GM12878 (cell line): ENCODE data around the gene SNX17. TPM values are rescaled to one million over a fixed set of nuclear protein-coding genes. Genes with fewer than 3 reads are reported as not detected.
A peak's percentile ranks its signal among the peaks of the same experiment; 100 is the strongest.

ENCODE experiments used
- ATAC-seq: fragments of 200-7000 bp; cut with Tn5 transposase; 3 replicates; pipeline ENCODE4 v1.9.1; 2020; ENCODE audit warnings: mild to moderate bottlenecking, moderate library complexity
- BruUV-seq: library from RNA; stranded (reverse); fragments of 400-500 nt; replicated peaks from 2 replicates; lab custom pipeline; 2021; lab: Mats Ljungman, UMichigan
- CTCF ChIA-PET: fragments of 300-600 bp; sonication (Branson Sonifier 250); formaldehyde crosslinking; extraction: SDS; loops from one replicate; lab custom pipeline; 2021; ENCODE audit warnings: inconsistent platforms; lab: Yijun Ruan, JAX
- POLR2A ChIA-PET: fragments of 350-600 bp; formaldehyde crosslinking; extraction: SDS; loops from one replicate; lab custom pipeline; 2021; ENCODE audit warnings: inconsistent platforms; lab: Charles Lee
- RAD21 ChIA-PET: fragments of 300-600 bp; sonication (Branson Sonifier 250); formaldehyde crosslinking; loops from one replicate; lab custom pipeline; 2023; ENCODE audit warnings: antibody characterized with exemption; ENCODE audit not compliant: unreplicated experiment; lab: Charles Lee
- SMC1A ChIA-PET: fragments of 300-600 bp; sonication (Branson Sonifier 250); formaldehyde crosslinking; loops from one replicate; lab custom pipeline; 2023; ENCODE audit not compliant: unreplicated experiment, uncharacterized antibody; lab: Charles Lee
- DNase-seq: peaks from one replicate; pipeline ENCODE4 v3.0.0-alpha.2; 2011; ENCODE audit warnings: low read depth, low spot score
- FAIRE-seq: peaks from 3 replicates; lab custom pipeline; 2011; peaks lifted over from hg19 to GRCh38; lab: Jason Lieb, UNC
- H2AFZ ChIP-seq: 2 replicates; pipeline ENCODE4 v1.6.0; 2011; ENCODE audit warnings: low read depth, low read length, control low read depth; ENCODE audit not compliant: control insufficient read depth
- H3K27ac ChIP-seq: 2 replicates; pipeline ENCODE4 v1.5.1; 2011; ENCODE audit warnings: control low read depth; ENCODE audit not compliant: control insufficient read depth, insufficient read depth
- H3K27me3 ChIP-seq, 2 experiments: replicated peaks in 1 of 2; 2 replicates each; pipeline versions ENCODE4 v1.6.0 to v1.6.1; 2011; ENCODE audit warnings: low read length in 1 of 2; ENCODE audit not compliant: control insufficient read depth in 2 of 2, insufficient read depth in 2 of 2
- H3K36me3 ChIP-seq, 2 experiments: 2 replicates each; pipeline ENCODE4 v1.5.1; 2011; ENCODE audit warnings: low read length in 1 of 2; ENCODE audit not compliant: control insufficient read depth in 2 of 2, insufficient read depth in 2 of 2
- H3K4me1 ChIP-seq: 2 replicates; pipeline ENCODE4 v1.6.1; 2011; ENCODE audit warnings: mild to moderate bottlenecking, low read length, moderate library complexity, mixed read lengths; ENCODE audit not compliant: control insufficient read depth, insufficient read depth
- H3K4me2 ChIP-seq: 2 replicates; pipeline ENCODE4 v1.6.0; 2011; ENCODE audit warnings: control low read depth; ENCODE audit not compliant: control insufficient read depth, insufficient read depth
- H3K4me3 ChIP-seq: fragments of 200-600 bp; sonication (generic); 2 replicates; pipeline ENCODE4 v1.5.1; 2016
- H3K79me2 ChIP-seq: 2 replicates; pipeline ENCODE4 v1.6.0; 2011; ENCODE audit warnings: low read length; ENCODE audit not compliant: control insufficient read depth, insufficient read depth
- H3K9ac ChIP-seq: 2 replicates; pipeline ENCODE4 v1.8.0; 2011; ENCODE audit warnings: low read length, control low read depth, mixed read lengths; ENCODE audit not compliant: control insufficient read depth, insufficient read depth
- H3K9me3 ChIP-seq: replicated peaks from 3 replicates; pipeline ENCODE4 v1.5.1; 2011; ENCODE audit warnings: mild to moderate bottlenecking, low read length; ENCODE audit not compliant: control insufficient read depth, insufficient read depth
- H4K20me1 ChIP-seq: 2 replicates; pipeline ENCODE4 v1.6.0; 2011; ENCODE audit not compliant: control insufficient read depth, insufficient read depth
- ASH2L ChIP-seq: fragments of 300-600, 200-600 bp; sonication (generic); IDR thresholded peaks from 2 replicates; pipeline ENCODE4 v1.6.1; 2017; ENCODE audit warnings: low read depth, mild to moderate bottlenecking, borderline replicate concordance
- BMI1 ChIP-seq: fragments of 450-650 bp; IDR thresholded peaks from 2 replicates; pipeline ENCODE4 v1.6.1; 2016; ENCODE audit warnings: mild to moderate bottlenecking, moderate library complexity, borderline replicate concordance
- ETV6 ChIP-seq, 2 experiments: fragments of 450-650 bp in 1 of 2; IDR thresholded peaks in 1 of 2; conservative IDR thresholded peaks in 1 of 2; 2 replicates each; pipeline ENCODE4 v1.6.1; 2014; ENCODE audit warnings: antibody characterized with exemption in 1 of 2, borderline replicate concordance in 1 of 2, low read depth in 1 of 2, mild to moderate bottlenecking in 1 of 2, moderate library complexity in 1 of 2
- IKZF2 ChIP-seq, 2 experiments: fragments of 450-650 bp; IDR thresholded peaks; 2 replicates each; pipeline ENCODE4 v1.6.1; 2017; ENCODE audit warnings: mild to moderate bottlenecking in 2 of 2, moderate library complexity in 2 of 2
- IRF5 ChIP-seq: fragments of 450-650 bp; IDR thresholded peaks from 2 replicates; pipeline ENCODE4 v1.6.1; 2017; ENCODE audit warnings: borderline replicate concordance
- KDM1A ChIP-seq: fragments of 200-600 bp; sonication (generic); IDR thresholded peaks from 2 replicates; pipeline ENCODE4 v1.6.1; 2016; ENCODE audit warnings: borderline replicate concordance
- MLLT1 ChIP-seq: fragments of 450-650 bp; IDR thresholded peaks from 2 replicates; pipeline ENCODE4 v1.6.1; 2016; ENCODE audit warnings: mild to moderate bottlenecking
- NKRF ChIP-seq: fragments of 450-650 bp; conservative IDR thresholded peaks from 2 replicates; pipeline ENCODE4 v1.6.1; 2017; ENCODE audit warnings: mild to moderate bottlenecking, moderate library complexity
- POLR2AphosphoS2 ChIP-seq: IDR thresholded peaks from 2 replicates; pipeline ENCODE4 v1.6.1; 2011; ENCODE audit warnings: low read depth, mild to moderate bottlenecking, low read length, improper control_type of control experiment, moderate library complexity
- RBBP5 ChIP-seq: fragments of 200-600 bp; sonication (generic); conservative IDR thresholded peaks from 2 replicates; pipeline ENCODE4 v1.6.1; 2016
- SPI1 ChIP-seq: IDR thresholded peaks from 2 replicates; pipeline ENCODE4 v1.6.1; 2011; ENCODE audit warnings: low read depth, mild to moderate bottlenecking, low read length, moderate library complexity, borderline replicate concordance; ENCODE audit not compliant: insufficient read depth
- TAF1 ChIP-seq: IDR thresholded peaks from 2 replicates; pipeline ENCODE4 v1.6.1; 2011; ENCODE audit warnings: mild to moderate bottlenecking, low read depth, low read length, borderline replicate concordance
- ZBTB4 ChIP-seq: fragments of 450-650 bp; formaldehyde crosslinking; IDR thresholded peaks from 2 replicates; pipeline ENCODE4 v1.4.0; 2022; ENCODE audit warnings: mild to moderate bottlenecking, moderate library complexity
- WGBS: methylation state at CpG from one replicate; pipeline ENCODE4 v1.1.6; 2016; ENCODE audit warnings: low lambda C conversion rate; ENCODE audit not compliant: insufficient replicate concordance, insufficient coverage; ENCODE audit errors: missing lambda C conversion rate; 5-methylcytosine and 5-hydroxymethylcytosine counted together
- in situ Hi-C: fragments of 300-500 bp; cut with MboI; formaldehyde crosslinking; loops from 9 replicates; pipeline ENCODE4 v1.14.3; 2018; ENCODE audit warnings: mixed read lengths
- intact Hi-C: fragments of 100-400 bp; cut with micrococcal nuclease; formaldehyde crosslinking; loops from one replicate; pipeline ENCODE4 v1.14.2; 2022; ENCODE audit not compliant: unreplicated experiment
- polyA plus RNA-seq, 11 experiments: library from polyadenylated mRNA; depleted of rRNA in 4 of 11; unstranded in 6 of 11; stranded (reverse) in 5 of 11; fragments of >200 nt; fragmentation: Nextera tagmentation in 4 of 11; fragmentation: Illumina TruSeq in 1 of 11; extraction: Ambion mirVana in 4 of 11; extraction: Trizol in 1 of 11; gene quantifications; 1 replicate in 1 of 11; 2 replicates in 10 of 11; pipeline versions ENCODE4 v1.2.1 to v1.2.3, GENCODE V29; 2011 to 2016; ENCODE audit warnings: inconsistent platforms in 2 of 11, missing spikeins in 2 of 11, low read depth in 1 of 11
- total RNA-seq, 4 experiments: library from RNA; depleted of rRNA in 3 of 4; stranded (reverse); fragments of >200 nt in 3 of 4; fragmentation: Illumina TruSeq in 1 of 4; extraction: Trizol in 1 of 4; gene quantifications; 2 replicates each; pipeline versions ENCODE4 v1.2.1 to v1.2.3, GENCODE V29; 2013 to 2021

The SNX17 gene
- total and polyA plus RNA-seq, 10 of the 15 experiments (the other 5 are each of a cell fraction or from before 2014, with no cell fraction given) = 6.5 to 116 (median 84.4) TPM

DNA sequence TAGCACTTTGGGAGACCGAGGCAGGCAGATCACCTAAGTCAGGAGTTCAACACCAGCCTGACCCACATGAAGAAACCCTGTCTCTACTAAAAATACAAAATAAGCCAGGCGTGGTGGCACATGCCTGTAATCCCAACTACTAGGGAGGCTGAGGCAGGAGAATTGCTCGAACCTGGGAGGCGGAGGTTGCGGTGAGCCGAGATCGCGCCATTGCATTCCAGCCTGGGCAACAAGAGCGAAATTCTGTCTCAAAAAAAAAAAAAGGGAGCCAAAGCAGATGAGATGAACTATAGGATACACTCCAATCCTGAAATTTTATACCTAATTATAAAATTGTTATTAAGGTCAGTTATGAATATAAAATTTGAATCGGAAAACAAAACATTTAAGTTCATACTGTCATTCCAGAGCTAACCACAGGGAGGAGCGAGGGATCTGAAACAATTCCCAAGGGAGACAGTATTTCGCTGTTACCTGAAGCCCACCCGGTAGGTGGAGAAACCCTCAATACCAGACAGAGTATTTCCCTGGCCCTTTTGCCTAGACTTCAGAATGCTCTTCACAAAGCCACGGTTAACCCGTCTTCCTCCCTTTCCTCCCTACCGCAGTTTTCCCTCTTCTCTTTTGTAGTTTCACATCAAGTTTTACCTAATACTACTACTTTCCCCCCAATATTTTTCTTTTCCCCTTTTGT is 37.5 kb downstream of the SNX17 start:
- FAIRE-seq (peak; percentile 35), ATAC-seq (no peak), DNase-seq (no peak)
- Histone ChIP-seq H3K36me3 (no peaks in the 10 kb centered on the region; a peak in 1 of 4 replicates), H2AFZ (no peak overlapping the region), H4K20me1 (no peaks in the 10 kb centered on the region), H3K27ac (peak overlapping the region; percentile 76), H3K4me3 (peak overlapping the region; percentile 99), H3K9me3 (no peaks in the 10 kb centered on the region), H3K27me3 (no peaks in the 10 kb centered on the region), H3K79me2 (peaks cover 60% of the 10 kb centered on the region), H3K4me2 (peak overlapping the region; percentile 93), H3K9ac (peak overlapping the region; percentile 93), H3K4me1 (peaks cover 6% of the 10 kb centered on the region; the same call in 1 of the 2 replicates)
- ChIA-PET RAD21 (interaction anchor here (1.1 to 1.7 kb wide), 3 partner anchors 21 to 37 kb away, joined by 3 to 4 read pairs (median 3); no protein-coding TSS in a partner anchor), CTCF (interaction anchor here (1.3 to 4.6 kb wide), 3 partner anchors 22 to 105 kb away, joined by 3 to 52 read pairs (median 10); partner anchors contain the start of gene NRBP1), SMC1A (interaction anchor here (1.3 to 2.7 kb wide), 2 partner anchors 21 to 26 kb away, joined by 3 to 14 read pairs; partner anchors contain the start of gene NRBP1), POLR2A (interaction anchor here (0.6 to 1.2 kb wide), 3 partner anchors 23 to 298 kb away, joined by 3 to 4 read pairs (median 3); no protein-coding TSS in a partner anchor)
- intact Hi-C loops = loop anchor here (2.0 to 10.0 kb wide), 4 partner anchors 21 to 277 kb away; partner anchors contain the start of genes EIF2B4, NRBP1, SNX17 and ZNF512
- in situ Hi-C loops = no loop called here
- no TSS peak for BruUV-seq
- 21% methylated on average over 9 of the region's 16 CpGs for WGBS
- TF ChIP-seq NKRF (no peak), ETV6 (conservative IDR thresholded peaks at IDR 0.05 in 1 of 2, IDR thresholded peaks at IDR 0.05 in 1 of 2; ENCODE audit: borderline replicate concordance in 1 of 2, low read depth in 1 of 2) (no peak), KDM1A (no peak), SPI1 (no peak), MLLT1 (no peak), BMI1 (no peak), IRF5 (no peak), IKZF2 (IDR thresholded peaks at IDR 0.05) (peak; percentile 52 to 53; a peak in 3 of 4 replicates), TAF1 (no peak), ASH2L (no peak), POLR2AphosphoS2 (no peak), RBBP5 (no peak), ZBTB4 (CRISPR knock-in tag) (no peak)
